Measurements from ENCODE around the gene BTBD2. TPM values are rescaled to one million over a fixed set of nuclear protein-coding genes. Genes with fewer than 3 reads are reported as not detected.

Gene BTBD2
- total and polyA plus RNA-seq, 12 donors, result 11.8 to 122 (median 78.1) TPM

- TF ChIP-seq POLR2A (IDR thresholded peaks at IDR 0.05), result no peak
- TF ChIP-seq CTCF (IDR thresholded peaks at IDR 0.05), result peak; percentile 36 to 72 (median 58)
- intact Hi-C loops (cut with DNase I), result no loop called here
- H3K4me1 ChIP-seq (replicated peaks in 1 of 2), result peaks cover 9 to 28% of the 10 kb centered on the region in 2 donors
- no peak overlapping the region for H3K4me3 ChIP-seq
- 28 to 57% (median 50%) methylated on average over 9 to 18 of the region's 18 CpGs for WGBS, 4 donors
- no peaks in the 10 kb centered on the region for H3K9me3 ChIP-seq (replicated peaks in 1 of 3)
- DNase-seq, result peak in 6 of 7 donors; percentile 51 to 77 (median 64)
- no peaks in the 10 kb centered on the region for H3K36me3 ChIP-seq (replicated peaks in 1 of 2)
- no peak overlapping the region for H3K27ac ChIP-seq
- H3K27me3 ChIP-seq, result no peaks in the 10 kb centered on the region
These were observed 69.6 kb downstream of the BTBD2 start for GRCh38 chr19:1945899-1946298.

- H3K27me3 ChIP-seq, result no peaks in the 10 kb centered on the region
- no peaks in the 10 kb centered on the region for H3K9me3 ChIP-seq (replicated peaks in 1 of 3)
- no peak for DNase-seq
- intact Hi-C loops (cut with DNase I), result no loop called here
- no peaks in the 10 kb centered on the region for H3K36me3 ChIP-seq (replicated peaks in 1 of 2)
- H3K4me1 ChIP-seq (replicated peaks in 1 of 2), result peaks cover 12 to 32% of the 10 kb centered on the region in 2 donors
- 87 to 93% (median 90%) methylated on average over 8 to 30 of the region's 30 CpGs for WGBS, 4 donors
- H3K27ac ChIP-seq, result no peak overlapping the region
- no peak for TF ChIP-seq POLR2A (IDR thresholded peaks at IDR 0.05)
- TF ChIP-seq CTCF (IDR thresholded peaks at IDR 0.05), result no peak
- H3K4me3 ChIP-seq, result no peak overlapping the region
These were observed 70.5 kb downstream of the BTBD2 start for GRCh38 chr19:1944916-1945561.

DNA sequence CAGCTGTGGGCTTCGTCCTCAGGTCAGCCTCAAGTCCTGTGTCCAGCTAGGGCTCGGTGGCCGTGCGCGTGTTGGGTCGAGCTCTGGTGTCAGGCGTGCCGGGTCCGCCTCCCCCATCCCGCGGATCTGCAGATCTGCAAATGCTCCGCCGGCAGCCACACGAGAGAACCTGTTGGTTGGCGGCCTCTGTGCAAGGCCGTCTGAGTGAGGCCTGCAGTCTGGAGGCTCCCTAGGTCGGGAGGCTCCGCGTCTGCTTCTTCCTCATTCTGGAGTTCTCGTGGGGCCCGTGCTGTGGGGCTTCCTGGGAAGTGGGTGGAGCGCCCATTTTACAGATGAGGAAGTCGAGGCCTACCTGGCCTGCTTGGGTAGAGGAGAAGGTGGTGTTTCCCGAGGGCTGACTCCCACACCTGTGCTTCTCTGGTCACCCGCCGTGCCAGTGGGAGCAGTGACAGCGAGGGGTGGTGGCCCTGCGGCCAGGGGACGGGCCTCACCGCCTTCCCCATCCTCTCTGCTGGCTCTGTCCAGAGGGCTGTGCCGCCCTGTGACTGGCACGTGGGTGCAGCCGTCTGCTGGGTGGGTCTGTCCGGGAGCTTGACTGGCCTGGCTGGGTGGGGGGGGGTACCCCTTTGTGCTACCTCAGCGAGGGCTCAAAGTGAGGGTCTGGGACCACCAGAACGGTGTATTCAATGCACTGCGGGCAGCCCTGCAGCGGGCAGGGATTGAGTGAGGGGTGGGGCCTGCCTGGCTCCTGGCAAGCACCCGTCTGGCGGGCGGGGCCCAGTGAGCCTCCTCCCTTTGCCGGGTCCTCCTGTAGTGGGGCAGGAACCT lies 71.2 kb downstream of the BTBD2 start:
- Histone ChIP-seq H3K36me3 (replicated peaks in 1 of 2) (no peaks in the 10 kb centered on the region), H3K9me3 (replicated peaks in 1 of 3) (no peaks in the 10 kb centered on the region), H3K4me1 (replicated peaks in 1 of 2) (peaks cover 19 to 39% of the 10 kb centered on the region in 2 donors), H3K4me3 (no peak overlapping the region), H3K27ac (peak overlapping the region in 1 of 5 donors; percentile 32), H3K27me3 (no peaks in the 10 kb centered on the region)
- 73 to 82% (median 75%) methylated on average over 6 to 42 of the region's 42 CpGs for WGBS, 4 donors
- no peak for DNase-seq
- TF ChIP-seq POLR2A (IDR thresholded peaks at IDR 0.05) (no peak), CTCF (IDR thresholded peaks at IDR 0.05) (no peak)
- intact Hi-C loops (cut with DNase I), result no loop called here

DNA sequence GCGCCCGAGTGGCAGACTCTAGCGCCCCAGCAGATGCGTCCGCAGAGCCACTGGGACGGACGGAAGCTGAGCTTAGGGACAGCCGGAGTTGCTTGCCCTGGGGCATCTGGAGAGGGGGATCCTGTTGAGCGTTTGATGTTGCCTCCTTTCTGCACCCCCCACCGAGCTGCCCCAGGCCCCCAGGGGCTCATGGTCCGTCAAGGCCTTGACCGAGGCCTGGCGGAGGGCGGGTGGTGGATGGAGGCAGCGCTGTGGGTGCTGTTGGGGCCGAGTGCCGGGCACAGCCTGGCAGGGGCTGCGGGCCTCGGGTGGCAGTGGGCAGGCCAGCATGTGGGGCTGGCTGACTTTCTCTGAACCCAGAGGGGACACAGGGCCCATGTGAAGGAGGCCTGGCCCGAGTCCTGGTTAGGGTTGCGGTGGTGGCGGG lies 71.8 kb downstream of the BTBD2 start:
- intact Hi-C loops (cut with DNase I), result no loop called here
- TF ChIP-seq POLR2A (IDR thresholded peaks at IDR 0.05) (no peak), CTCF (IDR thresholded peaks at IDR 0.05) (no peak)
- no peak for DNase-seq
- Histone ChIP-seq H3K9me3 (replicated peaks in 1 of 3) (no peaks in the 10 kb centered on the region), H3K27ac (peak overlapping the region in 1 of 5 donors; percentile 32), H3K4me1 (replicated peaks in 1 of 2) (peaks cover 19 to 40% of the 10 kb centered on the region in 2 donors), H3K36me3 (replicated peaks in 1 of 2) (no peaks in the 10 kb centered on the region), H3K27me3 (no peaks in the 10 kb centered on the region), H3K4me3 (no peak overlapping the region)
- 75 to 88% (median 85%) methylated on average over 5 to 22 of the region's 22 CpGs for WGBS, 4 donors

All from adrenal gland (tissue), 12 donors.